Measurements from ENCODE around the gene DAND5. TPM values are rescaled to one million over a fixed set of nuclear protein-coding genes. Genes with fewer than 3 reads are reported as not detected.

Gene DAND5
- total and polyA plus RNA-seq, 2 of the 13 experiments (the other 11 are each of a cell fraction or from before 2014, with no cell fraction given): 0.04 TPM; not detected in 1

GRCh38 chr19:12945479-12946091 lies 23.8 kb upstream of the DAND5 start, which contains the start of gene RAD23A (continued):
- no peak for TF ChIP-seq ZBTB40 (IDR thresholded peaks at IDR 0.05)
- peak; percentile 32; the same call in 1 of the 2 replicates for TF ChIP-seq ZBTB40 (CRISPR knock-in tag; IDR thresholded peaks at IDR 0.05)
- 0 out of 2 replicates have a peak, but pooled peaks have one; percentile 31 for TF ChIP-seq ZNF20 (CRISPR knock-in tag; IDR thresholded peaks at IDR 0.05)
- peak; percentile 77; the same call in 1 of the 2 replicates for TF ChIP-seq ZBTB25 (CRISPR knock-in tag; IDR thresholded peaks at IDR 0.05)
- peak; percentile 95 for TF ChIP-seq AKAP8 (CRISPR knock-in tag; IDR thresholded peaks at IDR 0.05)
- 0 out of 2 replicates have a peak, but pooled peaks have one; percentile 39 for TF ChIP-seq MAZ (IDR thresholded peaks at IDR 0.05; ENCODE audit: borderline replicate concordance, low read depth, low read length)
- TF ChIP-seq MAZ (CRISPR knock-in tag; IDR thresholded peaks at IDR 0.05; ENCODE audit: low read depth): peak; percentile 90
- TF ChIP-seq ZNF280D (CRISPR knock-in tag; IDR thresholded peaks at IDR 0.05): no peak; the same call in 1 of the 2 replicates
- TF ChIP-seq MYNN (CRISPR knock-in tag; IDR thresholded peaks at IDR 0.05; ENCODE audit: low read depth): no peak
- no peak; the same call in 1 of the 2 replicates for TF ChIP-seq THRA (CRISPR knock-in tag; IDR thresholded peaks at IDR 0.05; ENCODE audit: borderline replicate concordance)
- peak; percentile 69 for TF ChIP-seq SRSF1 (optimal IDR thresholded peaks at IDR 0.05; ENCODE audit: low read depth, low read length)
- no peak for TF ChIP-seq ZFP36 (IDR thresholded peaks at IDR 0.05; ENCODE audit: borderline replicate concordance, low read depth, low read length, partially characterized antibody)
- TF ChIP-seq BRD4 (CRISPR knock-in tag; IDR thresholded peaks at IDR 0.05): peak; percentile 94
- no peak for TF ChIP-seq ZNF432 (CRISPR knock-in tag; IDR thresholded peaks at IDR 0.05; ENCODE audit: borderline replicate concordance)

Measured in HepG2 (cell line).